DMS53 (cell line): ENCODE measurements around the gene KIF26B.
"Not testable (repeated sequence)": the region's sequence is repeated elsewhere in the genome, so short reads cannot be mapped to it uniquely, and the experiment has no call there.

Source experiments
- DNase-seq: peaks from one replicate; lab custom pipeline; 2025; lab: John Stamatoyannopoulos, UW

KIF26B gene

DNA sequence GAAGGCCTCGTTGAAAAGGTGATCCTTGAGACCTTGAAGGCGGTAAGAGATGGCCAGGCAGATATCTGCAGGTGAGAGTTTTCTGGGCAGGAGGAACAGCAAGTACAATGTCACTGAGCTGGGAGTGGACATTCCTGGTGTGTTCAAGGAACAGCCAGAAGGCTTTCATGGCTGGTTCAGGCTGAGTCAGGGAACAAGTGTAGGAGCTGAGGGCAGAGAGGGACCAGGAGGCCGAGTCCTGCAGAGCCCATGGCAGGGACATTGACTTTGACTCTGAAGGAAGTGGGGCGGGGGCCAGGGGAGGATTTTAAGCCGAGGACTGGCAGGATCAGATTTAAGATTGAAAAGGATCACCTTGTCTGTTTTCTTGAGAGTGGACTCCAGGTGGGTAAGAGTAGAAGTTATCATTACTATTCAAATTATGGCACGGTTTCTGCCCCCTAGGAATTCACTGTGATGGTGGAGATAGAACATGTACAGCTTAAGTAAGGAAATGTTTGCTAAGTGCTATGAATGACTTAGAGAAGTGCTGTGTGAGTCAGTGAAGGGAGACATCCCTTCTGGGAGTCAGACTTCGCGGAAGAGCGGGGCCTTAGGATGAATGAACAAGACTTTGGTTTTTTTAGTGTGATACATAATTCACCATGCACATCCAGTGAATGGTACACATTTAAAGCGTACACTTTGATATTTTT is 202.3 kb downstream of the KIF26B start:
- no peak for DNase-seq

DNA sequence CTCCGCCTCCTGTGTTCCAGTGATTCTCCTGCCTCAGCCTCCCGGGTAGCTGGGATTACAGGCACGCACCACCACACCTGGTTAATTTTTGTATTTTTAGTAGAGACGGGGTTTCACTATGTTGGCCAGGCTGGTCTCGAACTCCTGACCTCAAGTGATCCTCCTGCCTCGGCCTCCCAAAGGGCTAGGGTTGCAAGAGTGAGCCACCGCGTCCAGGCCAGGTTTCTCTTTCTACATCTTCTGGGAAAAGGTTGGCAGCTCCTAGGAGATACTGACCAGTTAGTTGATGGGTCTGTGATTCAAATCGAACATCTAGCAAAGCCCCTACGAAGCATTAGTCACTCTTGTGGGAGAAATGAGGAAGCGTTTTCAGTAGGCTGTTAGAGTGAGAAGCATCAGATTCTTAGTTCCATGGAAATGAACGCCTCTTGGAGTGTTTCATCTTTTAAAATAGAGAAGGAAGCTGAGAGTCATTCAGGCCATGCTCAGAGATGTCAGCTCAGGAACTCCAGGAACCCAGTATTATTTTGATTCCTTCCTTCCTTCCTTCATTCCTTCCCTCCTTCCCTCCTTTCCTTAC is 204.4 kb downstream of the KIF26B start:
- DNase-seq: not testable (repeated sequence)

DNA sequence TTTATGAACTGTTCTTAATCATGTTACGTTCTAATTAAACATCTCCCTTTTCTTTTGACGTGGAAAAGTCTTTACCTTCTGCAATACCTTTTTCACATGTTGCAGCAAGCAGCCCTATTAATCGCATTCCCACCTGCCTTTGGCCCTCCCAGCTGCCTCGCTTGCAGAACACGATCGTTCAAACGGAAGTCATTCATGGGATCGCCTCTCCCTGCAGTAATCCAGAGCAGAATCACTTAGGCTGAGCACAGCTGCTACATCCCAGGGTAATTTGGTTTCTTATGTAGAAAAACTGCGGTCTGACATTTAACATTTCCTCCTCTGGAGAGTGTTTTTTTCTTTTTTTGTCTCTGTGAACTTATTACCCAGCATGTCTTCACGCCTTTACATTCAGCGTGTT is 206.3 kb downstream of the KIF26B start:
- DNase-seq: no peak

DNA sequence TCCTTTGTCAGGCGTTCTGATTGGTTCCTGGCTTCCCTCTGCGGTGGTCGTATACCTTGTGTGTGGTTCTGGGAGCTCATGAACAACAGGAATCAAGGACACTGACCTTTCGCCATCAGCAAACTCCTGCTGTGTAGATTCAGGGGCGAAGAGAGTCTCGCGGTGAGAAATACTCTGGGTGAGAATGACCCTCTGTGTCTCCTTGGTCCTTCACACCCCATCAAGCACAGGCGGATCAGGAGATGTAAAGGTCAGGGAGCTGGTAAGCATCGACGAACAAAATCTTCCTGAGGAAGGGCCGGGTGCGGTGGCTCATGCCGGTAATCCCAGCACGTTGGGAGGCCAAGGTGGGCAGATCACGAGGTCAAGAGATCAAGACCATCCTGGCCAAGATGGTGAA is 207.2 kb downstream of the KIF26B start:
- no peak for DNase-seq

DNA sequence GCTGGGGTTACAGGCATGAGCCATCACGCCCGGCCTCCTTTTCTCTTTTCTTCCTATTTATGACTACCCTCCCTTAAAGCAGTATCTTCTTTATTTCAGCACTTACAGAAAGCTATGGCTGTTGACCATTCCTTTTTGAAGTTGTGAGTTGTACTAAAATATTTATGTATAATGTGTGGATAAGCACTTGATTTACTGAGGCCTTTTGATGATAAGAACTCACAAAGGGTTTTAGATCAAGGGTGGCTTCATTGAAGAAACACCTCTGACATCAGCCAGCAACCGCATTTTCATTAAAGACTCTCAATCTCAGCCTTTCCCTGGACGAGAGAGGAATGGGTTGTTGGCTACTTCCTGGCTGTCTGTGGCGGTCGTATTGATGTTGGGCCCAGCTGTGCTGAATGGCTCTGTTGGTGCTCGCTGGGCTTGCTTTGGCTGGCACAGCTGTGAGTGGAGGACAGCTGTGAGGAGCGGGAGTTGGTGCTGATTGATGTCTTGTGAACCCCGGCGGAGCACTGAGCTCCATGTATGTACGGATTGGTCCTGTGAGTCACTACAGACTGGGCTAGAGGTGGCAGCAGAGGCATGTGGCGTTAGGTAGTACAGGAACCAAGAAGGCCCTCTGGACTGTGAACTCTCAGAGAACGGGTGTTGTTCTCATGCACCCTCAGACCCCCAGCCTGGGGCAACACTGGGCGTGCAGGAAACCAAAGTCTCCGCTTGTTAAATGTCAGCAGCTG is 208.8 kb downstream of the KIF26B start:
- no peak for DNase-seq

DNA sequence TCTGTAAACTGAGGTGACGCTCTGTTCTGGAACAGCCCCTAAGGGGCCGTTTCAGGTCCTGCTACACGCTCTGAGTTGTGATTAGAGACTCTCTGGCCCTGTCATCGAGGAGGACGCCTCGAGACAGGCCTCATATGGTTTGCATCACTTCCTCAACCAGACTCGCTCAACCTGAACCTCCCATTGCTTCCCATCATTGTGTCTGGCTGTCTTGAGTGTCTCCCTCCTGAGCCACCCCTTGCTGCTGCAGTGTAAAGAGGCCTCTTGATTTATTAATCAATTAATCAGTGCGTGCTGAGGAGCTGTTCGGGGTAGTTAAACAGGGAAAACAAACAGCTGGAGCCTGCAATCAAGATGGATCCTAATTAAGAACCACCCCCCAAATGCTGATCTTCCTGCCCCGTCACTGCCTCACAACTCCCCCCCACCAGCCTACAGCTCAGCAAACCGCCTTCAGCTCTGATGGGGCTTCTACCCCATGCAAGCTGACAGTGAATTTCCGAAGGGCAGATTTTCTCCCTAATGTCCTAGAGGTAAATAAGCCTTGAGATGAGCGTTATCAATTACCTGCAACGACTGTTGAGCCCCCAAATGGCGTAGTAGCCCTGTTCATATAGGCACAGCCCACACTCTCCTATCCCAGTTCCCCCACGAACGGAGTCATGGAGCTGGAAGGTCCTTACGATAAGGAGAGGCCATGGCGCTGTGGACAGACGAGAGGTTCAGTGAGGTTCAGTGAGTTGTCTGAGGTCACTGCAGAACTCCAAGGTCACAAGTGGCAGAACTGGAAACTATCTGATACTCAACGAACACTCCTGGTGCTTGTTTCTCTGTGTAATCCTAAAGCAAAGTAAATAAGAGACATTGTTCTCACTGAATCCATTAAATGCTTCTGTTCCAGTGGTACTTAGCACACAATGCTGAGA is 210.6 kb downstream of the KIF26B start:
- peak; percentile 39 for DNase-seq

DNA sequence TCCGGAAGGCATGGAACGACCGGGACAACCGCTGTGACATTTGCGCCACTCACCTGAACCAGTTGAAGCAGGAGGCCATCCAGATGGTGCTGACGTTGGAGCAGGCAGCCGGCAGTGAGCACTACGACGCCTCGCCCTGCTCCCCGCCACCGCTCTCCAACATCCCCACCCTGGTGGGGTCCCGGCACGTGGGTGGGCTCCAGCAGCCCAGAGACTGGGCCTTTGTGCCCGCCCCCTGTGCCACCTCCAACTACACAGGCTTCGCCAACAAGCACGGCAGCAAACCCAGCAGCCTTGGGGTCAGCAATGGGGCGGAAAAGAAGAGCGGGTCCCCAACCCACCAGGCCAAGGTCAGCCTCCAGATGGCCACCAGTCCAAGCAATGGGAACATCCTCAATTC is 212.1 kb downstream of the KIF26B start:
- no peak for DNase-seq

DNA sequence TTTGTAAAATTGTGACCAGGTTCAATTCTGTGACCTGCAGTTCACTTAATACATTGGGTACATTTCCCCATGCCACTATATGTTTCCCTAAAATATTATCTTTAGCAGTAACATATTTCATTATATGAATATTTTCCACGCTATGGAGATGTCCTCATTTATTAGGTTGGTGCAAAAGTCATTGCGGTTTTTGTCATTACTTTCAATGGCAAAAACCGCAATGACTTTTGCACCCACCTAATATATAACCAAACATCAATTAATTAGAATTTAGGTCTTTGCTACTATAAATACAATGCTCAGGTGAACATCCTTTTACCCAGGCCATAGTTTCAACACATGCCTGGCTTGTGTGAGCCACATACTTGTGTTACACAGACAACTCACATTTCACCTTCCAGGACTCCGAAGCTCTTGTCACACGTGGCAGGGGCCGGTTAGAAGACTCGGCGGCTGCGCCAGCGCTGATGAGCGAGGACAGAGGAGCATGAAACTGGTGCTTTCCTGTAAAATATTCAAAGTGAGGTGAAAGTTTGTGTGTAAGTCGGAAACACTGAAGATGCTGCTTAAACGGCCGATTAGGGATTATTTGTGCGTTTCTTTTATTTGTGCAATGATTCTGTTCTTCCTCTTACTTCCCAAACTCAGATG is 215.5 kb downstream of the KIF26B start:
- no peak for DNase-seq

DNA sequence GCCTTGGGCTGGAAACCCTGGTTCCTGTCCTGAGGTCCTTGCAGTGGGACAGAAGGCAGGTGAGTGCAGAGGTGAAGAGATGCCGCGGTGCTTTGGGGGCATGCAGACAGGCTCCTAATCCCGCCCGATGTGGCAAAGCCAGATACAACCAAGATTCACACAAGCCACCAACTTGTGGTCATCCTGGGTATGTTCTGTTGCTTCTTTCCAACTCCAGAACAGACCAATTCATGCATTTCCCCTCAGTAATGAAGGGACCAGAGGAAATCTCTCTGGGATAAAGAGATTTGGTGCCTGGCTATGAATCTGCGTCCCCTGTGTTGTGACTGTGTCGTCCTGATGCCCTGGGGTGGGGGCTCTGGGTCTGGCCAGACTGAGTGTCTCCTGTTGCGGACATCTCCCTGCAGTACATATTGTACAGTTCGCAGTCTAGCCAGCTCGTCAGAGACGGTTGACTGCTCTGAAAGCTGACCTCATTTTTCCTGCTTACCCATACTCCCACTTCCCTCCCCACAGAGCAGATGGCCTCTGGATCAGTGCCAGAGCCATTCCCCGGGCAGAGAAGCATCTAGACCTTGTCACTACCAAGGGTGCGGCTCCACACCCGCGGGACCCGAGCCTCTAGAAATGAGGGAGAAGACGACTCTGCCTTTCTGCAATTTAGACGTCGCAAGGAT is 216.3 kb downstream of the KIF26B start:
- no peak for DNase-seq

DNA sequence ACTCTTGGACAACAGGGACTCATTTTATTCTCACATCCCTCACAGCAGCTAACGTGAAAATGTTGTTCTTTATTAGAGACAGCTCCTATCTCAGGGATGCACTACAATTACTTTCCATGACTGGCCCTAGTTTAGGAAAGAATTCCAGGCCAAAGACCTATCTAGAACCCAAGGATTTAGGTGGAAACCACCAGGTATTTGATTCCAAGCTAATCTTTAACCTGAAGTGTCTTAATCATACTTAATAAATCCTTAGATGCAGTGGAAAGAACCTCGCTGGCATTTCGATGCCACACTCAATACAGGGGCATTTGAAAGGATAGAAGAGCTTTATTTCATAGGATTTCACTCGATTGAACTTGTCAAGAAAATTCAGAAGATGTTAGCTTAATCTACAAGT is 218.3 kb downstream of the KIF26B start:
- no peak for DNase-seq

DNA sequence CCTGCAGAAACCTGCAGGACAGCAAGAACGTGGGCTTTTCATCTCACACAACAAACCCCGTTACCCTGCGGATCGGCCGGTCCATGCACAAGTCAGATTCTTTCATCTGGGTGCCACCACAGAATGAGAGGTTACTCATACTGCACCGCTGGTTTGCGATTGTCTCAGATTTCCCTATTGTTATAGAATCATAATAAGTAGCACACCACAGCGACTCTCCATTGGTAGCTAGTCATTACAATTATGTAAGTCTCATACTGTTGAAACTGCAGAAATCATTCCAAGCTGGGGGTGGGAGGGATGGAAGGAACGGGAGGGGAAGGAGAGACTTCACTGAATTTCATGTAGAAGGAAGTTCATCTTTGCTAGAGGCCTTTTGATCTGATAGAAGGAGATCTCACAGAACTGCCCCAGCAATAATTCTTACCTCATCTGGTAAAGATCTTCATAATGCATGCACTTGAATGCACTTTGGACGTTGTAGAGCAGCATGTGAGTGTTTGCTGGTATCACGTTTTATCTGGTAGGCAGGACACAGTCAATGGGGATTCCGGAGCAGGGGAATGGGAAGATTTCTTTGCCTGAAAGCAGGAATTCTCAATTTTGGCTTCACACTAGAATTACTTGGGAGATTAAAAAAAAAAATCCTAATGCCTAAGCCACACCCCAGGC is 221.1 kb downstream of the KIF26B start:
- DNase-seq: no peak

DNA sequence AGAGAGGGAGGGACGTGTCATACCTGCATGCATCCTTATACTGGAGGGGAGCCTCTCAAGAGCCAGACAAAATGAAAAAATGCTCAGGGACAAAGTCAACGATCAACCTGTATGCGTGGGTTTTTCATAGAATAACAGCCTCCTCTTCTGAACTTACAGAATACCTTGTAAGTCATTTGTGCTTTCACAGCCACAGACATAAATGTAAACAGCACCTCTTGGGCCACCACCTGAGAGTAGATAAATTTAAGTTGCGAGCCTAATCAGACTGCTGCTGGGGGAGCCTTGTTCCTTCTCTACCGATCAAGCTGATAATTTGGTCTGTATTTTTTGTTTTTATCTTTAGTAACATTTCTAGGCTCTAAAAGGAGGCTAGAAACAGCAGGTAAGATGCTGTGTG is 223.1 kb downstream of the KIF26B start:
- DNase-seq: no peak

DNA sequence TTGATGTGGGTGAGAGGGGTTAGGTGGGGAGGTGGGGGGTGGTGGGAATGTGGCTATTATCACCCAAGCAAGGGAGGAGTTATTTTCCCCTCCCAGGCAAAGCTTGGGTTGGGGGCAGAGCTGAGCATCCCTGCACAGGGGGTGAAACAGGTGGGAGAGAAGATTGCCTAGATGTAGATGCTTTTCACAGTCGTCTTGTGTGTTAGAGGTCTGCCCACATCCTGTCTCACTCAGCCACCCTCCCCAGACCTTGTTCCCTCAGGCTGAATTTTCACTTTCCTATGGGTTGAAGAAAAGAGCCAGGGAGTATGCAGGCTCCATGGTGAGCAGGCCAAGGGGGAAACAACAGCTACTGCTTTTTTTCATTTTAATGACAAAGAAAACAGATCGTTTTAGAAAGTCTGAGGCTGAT is 223.5 kb downstream of the KIF26B start:
- no peak for DNase-seq

DNA sequence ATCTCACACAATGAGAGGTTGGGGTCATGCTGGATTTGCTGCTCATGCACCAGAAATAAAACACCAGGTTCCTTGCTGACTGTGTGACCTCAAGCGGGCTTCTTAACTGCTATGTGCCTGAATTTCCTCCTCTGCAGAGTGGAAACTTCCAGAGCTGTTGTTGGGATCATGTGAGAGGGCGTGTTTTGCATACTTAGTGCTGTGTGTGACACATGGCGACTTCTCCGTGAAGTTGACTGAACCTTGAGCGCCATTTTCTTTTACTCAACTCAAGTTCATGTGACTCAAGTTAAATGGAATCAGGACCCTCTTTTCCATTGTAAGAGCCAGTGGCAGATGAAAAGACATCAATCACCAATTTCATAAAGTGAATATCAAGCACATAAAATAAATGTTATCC is 224.0 kb downstream of the KIF26B start:
- no peak for DNase-seq

DNA sequence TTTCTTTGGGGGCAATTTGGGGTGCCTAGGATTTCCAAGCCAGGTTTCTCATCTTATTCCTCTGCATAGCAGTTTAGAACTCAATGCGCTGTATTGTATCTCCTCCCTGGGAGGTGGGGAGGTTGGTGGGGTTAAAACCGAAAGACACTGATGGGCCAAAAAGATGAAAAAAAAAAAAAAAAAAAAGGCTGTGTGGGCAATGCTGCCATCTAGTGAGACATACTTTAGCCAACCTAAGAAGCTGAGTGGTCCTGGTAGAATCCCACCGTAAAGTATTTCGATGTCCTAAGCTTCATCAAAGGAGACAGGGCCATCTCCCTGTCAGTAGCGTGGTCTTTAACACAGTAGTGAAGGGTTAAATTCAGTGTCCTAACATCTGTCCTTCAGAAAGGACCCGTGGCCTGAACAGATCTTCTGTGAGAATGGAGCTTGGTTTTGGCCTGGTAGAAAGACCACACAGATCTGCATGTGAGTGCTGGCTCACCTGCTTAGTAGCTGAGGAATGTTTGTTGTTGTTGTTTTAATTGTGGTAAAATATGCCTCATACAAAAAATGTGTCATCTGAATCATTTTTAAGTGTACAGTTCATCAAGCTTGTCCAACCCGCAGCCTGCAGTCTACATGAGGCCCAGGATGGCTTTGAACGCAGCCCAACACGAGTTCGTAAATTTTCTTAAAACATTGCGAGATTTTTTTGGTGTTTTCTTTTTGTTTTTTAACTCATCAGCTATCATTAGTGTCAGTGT is 226.2 kb downstream of the KIF26B start:
- DNase-seq: peak; percentile 25

DNA sequence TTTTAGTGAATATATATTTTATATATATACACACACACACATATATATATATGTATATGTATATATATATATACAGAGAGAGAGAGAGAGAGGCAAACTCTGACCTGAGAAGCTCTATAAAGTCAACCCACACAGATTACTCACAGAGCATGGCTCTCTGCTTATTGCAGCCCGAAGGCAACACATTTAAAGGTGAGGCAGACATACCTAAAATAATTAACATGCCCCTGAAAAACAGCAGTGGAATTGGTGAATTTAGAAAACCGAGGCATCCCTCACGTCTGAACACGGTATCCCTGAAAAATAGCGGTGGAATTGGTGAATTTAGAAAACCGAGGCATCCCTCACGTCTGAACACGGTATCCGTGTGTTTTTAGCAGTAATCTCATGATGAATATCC is 228.2 kb downstream of the KIF26B start:
- no peak for DNase-seq

DNA sequence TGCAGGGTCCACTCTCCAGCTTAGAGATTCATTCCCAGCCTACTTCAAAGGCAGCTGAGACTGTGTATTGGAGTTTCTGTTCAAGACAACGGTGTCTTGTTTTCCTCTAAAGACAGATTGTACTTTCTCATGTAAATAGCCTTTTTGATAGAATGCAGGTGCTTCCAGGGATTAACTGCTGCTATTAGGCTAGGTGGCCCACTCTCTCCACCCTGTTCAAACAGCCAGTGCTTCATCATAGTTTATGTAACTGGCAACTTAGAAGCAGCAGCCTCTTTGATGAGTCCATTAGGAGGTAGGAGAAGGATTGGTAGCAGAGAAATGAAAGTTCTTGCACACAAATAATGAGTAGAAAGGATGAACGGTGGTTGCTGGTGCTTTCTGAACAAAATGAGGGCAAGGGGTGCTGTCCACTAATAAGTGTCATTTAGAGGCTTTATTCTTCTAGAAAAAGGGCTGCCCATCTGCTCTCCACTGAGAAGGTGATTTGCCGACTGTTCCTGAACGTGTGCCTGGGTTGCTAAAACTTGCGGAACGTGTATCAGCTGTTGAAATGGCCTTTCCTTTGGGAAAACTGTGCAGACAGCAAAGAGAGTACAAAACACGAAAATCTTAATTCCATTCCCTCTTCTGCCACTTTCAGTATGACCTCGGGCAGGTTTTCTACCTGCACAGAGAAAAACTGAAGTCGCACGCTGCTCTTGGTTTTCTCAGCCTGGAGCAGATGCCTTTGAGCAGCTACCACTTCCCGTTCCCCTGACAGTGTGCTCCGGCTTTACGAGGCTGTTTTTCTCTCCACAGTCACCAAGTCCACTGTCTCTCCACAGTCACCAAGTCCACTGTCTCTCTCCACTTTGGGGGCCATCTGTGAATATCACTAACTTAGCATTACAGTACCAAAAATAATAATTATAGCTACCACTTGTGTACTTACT is 228.9 kb downstream of the KIF26B start:
- no peak for DNase-seq

DNA sequence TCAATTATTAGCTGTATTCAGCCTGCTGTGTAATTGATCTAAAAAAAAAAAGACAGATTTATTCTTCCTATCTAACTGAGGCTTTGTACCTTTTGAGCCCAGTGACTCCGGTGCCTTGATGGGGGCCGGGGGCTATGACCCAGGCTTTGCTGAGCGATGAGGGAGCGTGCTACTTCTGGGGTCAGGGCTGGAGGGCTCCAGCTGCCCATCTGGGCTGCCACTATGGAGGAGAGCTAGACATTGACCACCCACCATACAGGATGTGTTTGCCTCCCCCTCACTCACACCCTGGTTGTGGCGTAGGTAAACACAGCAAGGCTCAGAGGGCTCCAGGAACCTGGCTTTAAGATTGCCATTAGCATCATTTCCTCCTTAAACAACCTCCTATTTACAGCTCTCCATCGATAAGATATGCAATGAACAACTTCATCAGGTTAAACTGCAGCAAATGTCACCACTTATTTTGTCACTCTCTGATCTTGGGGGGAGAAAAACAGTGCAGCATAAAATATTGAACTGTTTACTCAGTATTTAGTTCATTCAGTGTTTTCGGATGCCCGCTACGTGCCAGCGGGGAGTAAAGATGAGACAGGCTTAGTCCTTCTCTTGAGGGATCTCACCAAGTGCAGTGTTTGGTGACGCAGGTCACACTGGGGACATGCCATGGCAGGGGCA is 231.6 kb downstream of the KIF26B start:
- DNase-seq: no peak
